Epidermal melanocyte (primary cell): ENCODE data around the gene GALNT9.
"Not testable (repeated sequence)": the region's sequence is repeated elsewhere in the genome, so short reads cannot be mapped to it uniquely, and the experiment has no call there.

ENCODE experiments used
- DNase-seq: peaks from one replicate; pipeline ENCODE4 v3.0.0; 2011; ENCODE audit warnings: low spot score; ENCODE audit not compliant: insufficient read length

The GALNT9 gene

GRCh38 chr12:132314516-132315233 is 14.7 kb downstream of the GALNT9 start:
- DNase-seq = no peak

- DNase-seq = no peak
These were observed 15.4 kb downstream of the GALNT9 start for GRCh38 chr12:132314035-132314434.

- no peak for DNase-seq
These were observed 16.2 kb downstream of the GALNT9 start for GRCh38 chr12:132313182-132313581.

GRCh38 chr12:132312516-132312915 is 16.9 kb downstream of the GALNT9 start:
- DNase-seq = no peak

DNA sequence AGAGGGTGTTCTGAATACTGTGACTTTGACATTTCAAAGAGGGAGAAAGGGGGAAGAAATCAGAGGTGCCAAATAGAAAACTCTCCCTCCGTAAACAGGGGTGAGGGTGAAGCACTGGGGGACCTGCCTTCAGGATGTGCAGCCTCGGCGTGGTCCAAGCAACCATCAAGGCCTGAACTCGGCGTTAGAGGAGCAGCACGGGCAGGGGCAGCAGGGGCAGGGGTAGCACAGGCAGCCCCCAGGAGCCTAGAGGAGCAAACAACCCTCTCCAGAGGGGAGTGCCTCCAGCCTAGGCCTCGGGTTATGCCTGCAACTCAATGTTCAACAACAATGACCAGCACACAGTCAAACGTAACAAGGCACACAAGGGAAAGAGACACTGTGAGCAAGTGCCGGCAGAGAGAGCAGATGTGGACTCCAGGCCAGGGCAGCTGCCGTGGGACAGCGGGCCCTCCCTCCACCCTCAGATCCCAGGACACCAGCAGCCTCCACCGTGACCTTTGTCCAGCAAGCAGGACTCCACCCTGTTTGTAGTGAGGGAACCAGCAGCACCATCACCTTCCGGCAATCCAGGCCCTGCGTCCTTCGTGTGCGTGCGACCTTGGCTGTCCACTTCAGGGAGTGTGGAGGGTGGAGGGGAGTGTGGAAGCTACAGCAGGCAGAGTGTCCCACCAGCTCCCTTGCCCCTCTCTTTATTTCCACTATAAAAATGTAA is 18.0 kb downstream of the GALNT9 start:
- no peak for DNase-seq

DNA sequence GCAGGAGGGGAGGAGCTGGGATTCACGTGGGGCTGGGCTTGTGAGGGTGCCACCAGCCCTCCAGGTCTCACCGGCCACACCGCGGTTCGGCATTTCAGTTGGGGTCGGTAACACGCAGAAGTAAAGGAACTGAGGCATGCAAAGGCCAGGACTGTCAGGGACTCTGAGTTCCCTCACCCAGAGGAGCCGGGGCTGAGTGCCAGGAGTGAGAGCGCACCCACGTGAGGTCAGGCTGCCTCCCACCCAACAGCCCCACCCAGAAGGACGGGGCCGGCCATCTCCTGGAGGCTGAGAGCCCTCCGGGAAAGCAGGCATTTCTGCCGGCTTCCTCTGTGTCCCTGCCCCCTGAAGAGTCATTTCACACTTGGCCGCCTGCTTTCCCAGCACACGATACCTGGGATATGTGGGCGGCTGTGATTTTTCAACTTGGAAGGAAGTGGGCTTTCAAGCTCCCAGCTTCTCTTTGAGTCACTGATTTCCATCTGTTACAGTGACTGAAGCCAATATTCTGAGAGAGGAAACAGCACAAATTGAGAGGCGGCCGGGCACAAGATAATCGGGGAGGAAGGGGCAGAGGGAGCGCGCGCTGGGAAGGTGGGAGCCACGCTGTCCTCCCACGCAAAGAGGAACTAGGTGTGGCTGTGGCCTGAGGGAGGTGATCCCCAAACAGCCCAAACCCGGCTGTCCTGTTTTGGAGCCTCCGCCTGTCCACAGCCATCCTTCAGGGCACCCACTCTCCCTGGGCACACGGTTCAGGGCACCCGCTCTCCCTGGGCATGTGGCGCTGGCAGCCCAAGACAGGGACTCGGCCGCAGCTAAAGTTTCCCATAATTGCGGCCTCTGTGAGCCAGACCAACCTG is 19.0 kb downstream of the GALNT9 start:
- no peak for DNase-seq

DNA sequence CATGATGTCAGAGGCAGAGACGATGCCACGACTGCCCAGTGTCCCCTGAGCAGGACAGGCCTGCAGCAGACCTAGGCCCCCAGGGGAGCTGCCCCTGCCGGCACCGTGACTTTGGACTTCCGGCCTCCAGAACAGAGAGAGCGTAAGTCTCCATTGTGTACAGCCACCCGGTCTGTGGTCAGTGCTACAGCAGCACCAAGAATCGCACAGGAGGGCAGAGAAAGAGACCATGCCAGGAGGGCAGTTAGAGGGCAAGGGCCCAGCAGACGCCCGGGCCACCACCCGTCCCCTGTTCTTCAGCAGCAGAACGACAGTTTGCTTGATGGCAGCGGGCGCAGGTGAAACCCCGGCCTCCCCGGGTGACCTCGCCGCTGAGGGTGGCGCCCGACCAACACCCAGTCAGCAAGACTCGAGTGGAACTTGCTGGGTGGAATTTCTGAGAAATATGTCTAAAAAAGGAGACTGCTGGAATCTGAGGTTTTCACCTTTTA is 19.7 kb downstream of the GALNT9 start:
- no peak for DNase-seq

- DNase-seq = no peak
These were observed 20.4 kb downstream of the GALNT9 start for GRCh38 chr12:132308853-132309595.

GRCh38 chr12:132307976-132308852 is 21.2 kb downstream of the GALNT9 start:
- DNase-seq = no peak

GRCh38 chr12:132306885-132307191 is 22.6 kb downstream of the GALNT9 start:
- no peak for DNase-seq

DNA sequence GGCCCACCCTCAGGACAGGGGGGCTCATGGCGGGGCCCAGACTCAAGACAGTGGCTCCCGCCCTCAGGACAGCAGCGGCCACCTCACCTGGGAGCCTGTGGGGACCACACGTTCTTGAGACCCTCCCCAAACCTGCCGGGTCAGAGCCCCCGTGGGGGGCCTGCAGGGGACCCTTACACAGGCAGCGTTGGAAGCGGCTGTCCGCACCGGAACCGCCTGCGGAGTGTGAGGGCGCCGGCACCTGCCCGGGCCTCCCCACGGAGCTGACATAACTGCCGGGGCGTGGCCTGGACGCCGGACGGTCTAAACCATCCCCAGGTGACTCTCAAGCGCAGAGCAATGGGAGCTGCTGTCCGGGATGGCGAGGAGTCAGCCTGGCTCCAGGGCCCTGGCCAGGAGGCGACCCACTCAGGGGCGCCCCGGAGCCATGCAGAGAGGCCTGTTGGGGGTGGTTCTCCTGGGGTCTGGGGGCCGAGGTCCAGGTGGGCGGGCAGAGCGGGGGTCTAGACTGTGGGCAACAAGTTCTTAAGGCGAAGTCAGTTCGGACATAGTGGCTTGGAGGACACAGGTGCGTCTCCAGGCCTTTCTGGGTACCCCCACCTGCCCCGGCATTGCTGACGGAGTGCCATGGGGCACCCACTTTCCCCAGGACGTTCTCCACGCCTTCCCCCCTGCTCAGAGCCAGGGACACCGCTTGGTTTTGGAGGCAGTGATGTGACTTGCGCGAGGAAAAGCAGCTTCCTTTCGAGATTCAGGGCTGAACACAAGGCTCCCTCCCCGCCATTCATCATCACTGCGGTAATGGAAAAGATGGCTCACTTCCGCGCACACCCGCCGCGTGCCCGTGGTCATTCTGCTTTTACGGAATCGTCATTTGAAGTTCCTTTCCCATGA is 23.2 kb downstream of the GALNT9 start:
- no peak for DNase-seq

DNA sequence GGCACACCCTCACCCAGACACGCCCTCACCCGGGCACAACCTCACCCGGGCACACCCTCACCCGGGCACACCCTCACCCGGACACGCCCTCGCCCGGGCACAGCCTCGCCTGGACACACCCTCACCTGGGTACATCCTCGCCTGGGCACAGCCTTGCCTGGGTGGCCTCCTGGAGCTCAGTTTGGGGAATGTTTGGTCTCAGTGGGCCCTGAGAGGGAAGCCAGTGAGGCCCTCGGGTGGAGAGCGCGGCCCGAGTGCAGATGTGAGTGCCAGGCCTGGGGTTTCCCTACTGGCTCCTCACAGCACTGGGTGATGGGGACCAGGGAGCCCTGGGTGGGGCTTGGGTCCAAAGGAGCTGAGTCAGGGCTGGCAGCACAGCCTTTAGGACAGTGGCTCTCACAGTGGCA is 23.8 kb downstream of the GALNT9 start:
- no peak for DNase-seq

DNA sequence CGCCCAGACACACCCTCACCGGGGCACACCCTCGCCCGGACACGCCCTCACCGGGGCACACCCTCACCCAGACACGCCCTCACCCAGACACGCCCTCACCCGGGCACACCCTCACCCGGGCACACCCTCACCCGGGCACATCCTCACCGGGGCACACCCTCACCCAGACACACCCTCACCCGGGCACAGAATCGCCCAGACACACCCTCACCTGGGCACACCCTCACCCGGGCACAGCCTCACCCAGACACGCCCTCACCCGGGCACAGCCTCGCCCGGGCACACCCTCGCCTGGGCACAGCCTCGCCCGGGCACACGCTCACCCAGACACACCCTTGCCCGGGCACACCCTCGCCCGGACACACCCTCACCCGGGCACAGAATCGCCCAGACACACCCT is 24.5 kb downstream of the GALNT9 start:
- not testable (repeated sequence) for DNase-seq

- DNase-seq = not testable (repeated sequence)
These were observed 25.5 kb downstream of the GALNT9 start for GRCh38 chr12:132303853-132304373.

DNA sequence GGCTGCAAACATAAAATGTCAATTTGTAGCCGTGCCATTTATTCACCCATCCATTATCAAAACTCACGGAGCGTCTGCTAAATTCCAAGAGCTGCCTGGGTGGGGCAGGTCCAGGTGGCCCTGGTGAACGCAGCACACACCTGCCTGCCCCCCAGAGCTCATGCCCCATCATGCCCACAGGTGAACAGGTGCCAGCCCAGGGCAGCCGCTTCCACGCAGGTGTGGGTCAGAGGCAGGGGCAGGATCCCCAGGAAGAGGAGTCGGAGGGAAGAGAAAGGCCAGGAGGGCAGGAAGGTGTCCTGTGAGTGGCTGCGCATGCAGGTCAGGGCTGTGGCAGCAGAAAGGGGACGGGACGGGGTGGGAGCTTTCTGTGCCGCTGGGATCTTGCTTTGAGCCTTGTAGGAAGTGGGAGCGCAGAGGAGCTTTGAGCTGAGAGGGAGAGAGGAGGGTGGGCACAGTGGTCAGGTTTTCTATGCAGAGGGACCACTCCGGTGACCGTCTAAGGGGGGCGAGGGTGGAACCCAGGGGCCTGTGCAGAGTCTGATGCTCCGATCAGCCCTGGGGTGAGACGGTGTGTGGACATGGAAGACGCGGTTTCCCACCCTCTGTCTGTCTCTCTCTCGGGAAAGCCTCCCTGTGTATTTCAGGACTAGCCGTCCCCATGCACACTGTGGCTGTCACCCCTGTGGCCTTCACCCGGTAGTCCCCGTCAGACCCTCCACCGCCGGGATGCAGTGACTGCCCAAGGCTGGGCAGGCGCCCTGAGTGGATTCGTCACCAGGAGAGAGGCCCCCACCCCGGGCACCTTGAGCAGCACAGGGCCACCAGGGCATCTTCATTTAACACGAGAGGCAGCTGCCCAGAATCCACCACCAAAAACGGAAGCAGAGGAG is 26.7 kb downstream of the GALNT9 start:
- no peak for DNase-seq

- DNase-seq = no peak
These were observed 28.3 kb downstream of the GALNT9 start for GRCh38 chr12:132300789-132301722.

- no peak for DNase-seq
These were observed 33.3 kb downstream of the GALNT9 start for GRCh38 chr12:132296063-132296462.
